ENCODE measurements around the gene DHODH. TPM values are rescaled to one million over a fixed set of nuclear protein-coding genes. Genes with fewer than 3 reads are reported as not detected.
"Not testable (repeated sequence)": the region's sequence is repeated elsewhere in the genome, so short reads cannot be mapped to it uniquely, and the experiment has no call there.

The DHODH gene
- total RNA-seq, 1 donor from 2014 or later: 13.1 TPM

DNA sequence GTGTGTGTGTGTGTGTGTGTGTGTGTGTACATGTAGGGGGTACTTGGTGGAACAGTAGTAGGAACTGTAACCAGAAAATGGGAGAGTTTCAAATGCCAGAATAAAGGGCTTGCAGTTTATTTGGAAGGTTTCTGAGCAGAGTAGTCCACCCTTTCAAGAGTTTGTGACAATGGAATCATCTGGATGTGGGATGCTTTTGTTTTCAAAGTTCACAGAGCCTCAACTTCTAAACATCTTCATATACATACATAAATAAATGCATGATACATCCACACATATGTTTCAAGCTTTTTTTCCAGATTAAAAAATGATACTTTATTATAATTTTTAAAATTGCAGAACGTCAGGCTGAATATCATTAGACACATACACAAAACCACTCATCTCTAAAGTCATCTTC is 5.9 kb upstream of the DHODH start:
- Mint-ChIP-seq H3K36me3 (no peaks in the 10 kb centered on the region), H3K4me3 (no peak overlapping the region), H3K4me1 (ENCODE audit: unreplicated experiment) (no peaks in the 10 kb centered on the region), H3K9me3 (no peaks in the 10 kb centered on the region), H3K27ac (no peak overlapping the region), H3K27me3 (peaks cover 18% of the 10 kb centered on the region)
- DNase-seq (ENCODE audit: extremely low spot score, unreplicated experiment): no peak
- TF ChIP-seq, protein P1, sequence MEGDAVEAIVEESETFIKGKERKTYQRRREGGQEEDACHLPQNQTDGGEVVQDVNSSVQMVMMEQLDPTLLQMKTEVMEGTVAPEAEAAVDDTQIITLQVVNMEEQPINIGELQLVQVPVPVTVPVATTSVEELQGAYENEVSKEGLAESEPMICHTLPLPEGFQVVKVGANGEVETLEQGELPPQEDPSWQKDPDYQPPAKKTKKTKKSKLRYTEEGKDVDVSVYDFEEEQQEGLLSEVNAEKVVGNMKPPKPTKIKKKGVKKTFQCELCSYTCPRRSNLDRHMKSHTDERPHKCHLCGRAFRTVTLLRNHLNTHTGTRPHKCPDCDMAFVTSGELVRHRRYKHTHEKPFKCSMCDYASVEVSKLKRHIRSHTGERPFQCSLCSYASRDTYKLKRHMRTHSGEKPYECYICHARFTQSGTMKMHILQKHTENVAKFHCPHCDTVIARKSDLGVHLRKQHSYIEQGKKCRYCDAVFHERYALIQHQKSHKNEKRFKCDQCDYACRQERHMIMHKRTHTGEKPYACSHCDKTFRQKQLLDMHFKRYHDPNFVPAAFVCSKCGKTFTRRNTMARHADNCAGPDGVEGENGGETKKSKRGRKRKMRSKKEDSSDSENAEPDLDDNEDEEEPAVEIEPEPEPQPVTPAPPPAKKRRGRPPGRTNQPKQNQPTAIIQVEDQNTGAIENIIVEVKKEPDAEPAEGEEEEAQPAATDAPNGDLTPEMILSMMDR (conservative IDR thresholded peaks at IDR 0.05): no peak

DNA sequence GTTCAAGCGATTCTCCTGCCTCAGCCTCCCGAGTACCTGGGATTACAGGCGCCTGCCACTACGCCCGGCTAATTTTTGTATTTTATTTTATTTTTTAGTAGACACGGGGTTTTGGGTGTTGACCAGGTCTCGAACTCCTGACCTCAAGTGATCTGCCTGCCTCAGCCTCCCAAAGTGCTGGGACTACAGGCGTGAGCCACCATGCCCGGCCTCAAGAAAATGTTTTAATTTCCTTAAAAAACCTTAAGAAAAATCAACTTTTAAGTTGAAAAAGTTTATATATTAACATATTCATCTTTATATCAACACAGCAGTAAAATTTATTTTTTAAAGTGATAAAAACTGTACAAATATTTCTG is 500 bp upstream of the DHODH start:
- Mint-ChIP-seq H3K4me3 (peak overlapping the region; percentile 97), H3K27me3 (peaks cover 17% of the 10 kb centered on the region)
- not testable (repeated sequence) for H3K36me3 Mint-ChIP-seq; H3K4me1 Mint-ChIP-seq (ENCODE audit: unreplicated experiment); H3K9me3 Mint-ChIP-seq; DNase-seq (ENCODE audit: extremely low spot score, unreplicated experiment); H3K27ac Mint-ChIP-seq

DNA sequence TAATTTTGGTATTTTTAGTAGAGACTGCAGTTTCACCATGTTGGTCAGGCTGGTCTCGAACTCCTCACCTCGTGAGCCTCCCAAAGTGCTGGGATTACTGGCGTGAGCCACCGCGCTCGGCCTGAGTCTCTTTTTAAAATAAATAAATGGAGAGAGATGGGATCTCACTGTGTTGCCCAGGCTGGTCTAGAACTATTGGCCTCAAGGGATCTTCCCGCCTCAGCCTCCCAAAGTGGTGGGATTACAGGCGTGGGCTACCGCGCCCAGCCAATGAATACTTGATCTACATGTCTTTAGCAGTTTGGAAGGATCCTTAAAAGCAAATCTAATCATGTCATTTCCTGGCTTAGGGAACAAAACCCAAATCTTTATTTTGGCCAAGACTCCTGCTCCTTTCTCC is 1.2 kb downstream of the DHODH start:
- peaks cover 4% of the 10 kb centered on the region for H3K36me3 Mint-ChIP-seq
- peaks cover 5% of the 10 kb centered on the region for H3K4me1 Mint-ChIP-seq (ENCODE audit: unreplicated experiment)
- no peaks in the 10 kb centered on the region for H3K9me3 Mint-ChIP-seq
- no peak for DNase-seq (ENCODE audit: extremely low spot score, unreplicated experiment)
- TF ChIP-seq, protein P1 (conservative IDR thresholded peaks at IDR 0.05): no peak
- no peak overlapping the region for H3K27ac Mint-ChIP-seq
- peak overlapping the region; percentile 86 for H3K4me3 Mint-ChIP-seq
- peaks cover 8% of the 10 kb centered on the region for H3K27me3 Mint-ChIP-seq

DNA sequence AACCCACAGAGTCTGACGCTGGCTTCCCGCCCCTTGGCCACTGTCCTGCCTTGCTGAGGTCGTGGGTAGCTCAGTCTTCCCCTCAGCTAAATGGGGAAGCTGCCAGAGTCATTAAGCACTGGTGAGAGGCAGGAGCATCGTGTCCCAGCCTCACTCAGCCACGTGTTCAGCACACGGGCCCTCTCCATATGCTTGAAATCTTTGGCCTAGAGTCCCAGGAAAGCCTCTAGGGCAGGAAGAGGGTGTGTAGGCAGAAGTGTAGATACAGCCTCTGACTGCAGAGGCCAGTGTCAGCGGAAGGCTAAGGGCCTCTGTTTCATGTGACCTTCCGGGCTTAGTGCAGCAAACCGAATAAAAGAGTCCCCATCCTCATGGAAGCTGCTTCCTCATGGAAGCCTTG is 4.1 kb downstream of the DHODH start:
- H3K4me1 Mint-ChIP-seq (ENCODE audit: unreplicated experiment): peaks cover 5% of the 10 kb centered on the region
- H3K27ac Mint-ChIP-seq: no peak overlapping the region
- no peak for DNase-seq (ENCODE audit: extremely low spot score, unreplicated experiment)
- H3K27me3 Mint-ChIP-seq: no peaks in the 10 kb centered on the region
- TF ChIP-seq, protein P1 (conservative IDR thresholded peaks at IDR 0.05): no peak
- no peak overlapping the region for H3K4me3 Mint-ChIP-seq
- no peaks in the 10 kb centered on the region for H3K9me3 Mint-ChIP-seq
- peaks cover 10% of the 10 kb centered on the region for H3K36me3 Mint-ChIP-seq

DNA sequence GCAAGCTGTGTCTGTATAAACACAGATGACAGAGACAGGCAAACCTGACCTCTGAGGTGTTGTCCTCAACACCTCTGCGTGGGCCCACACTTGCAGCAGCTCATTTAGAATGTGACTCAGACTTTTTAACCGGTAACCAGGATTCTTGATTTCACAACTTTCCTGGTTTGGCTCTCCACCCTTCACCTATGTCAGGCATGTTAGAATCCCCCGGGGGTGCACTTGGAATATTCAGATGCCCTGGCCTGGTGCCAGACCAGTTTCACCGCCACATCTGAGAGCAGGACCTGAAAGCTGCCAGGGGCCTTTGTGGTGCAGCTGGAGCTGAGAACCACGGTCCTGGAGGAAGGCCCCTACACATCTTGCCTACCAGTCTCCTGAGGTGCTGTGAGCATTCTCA is 4.8 kb downstream of the DHODH start:
- H3K4me3 Mint-ChIP-seq: no peak overlapping the region
- H3K36me3 Mint-ChIP-seq: peaks cover 13% of the 10 kb centered on the region
- no peaks in the 10 kb centered on the region for H3K27me3 Mint-ChIP-seq
- no peaks in the 10 kb centered on the region for H3K9me3 Mint-ChIP-seq
- no peak for DNase-seq (ENCODE audit: extremely low spot score, unreplicated experiment)
- TF ChIP-seq, protein P1 (conservative IDR thresholded peaks at IDR 0.05): no peak
- H3K27ac Mint-ChIP-seq: no peak overlapping the region
- peaks cover 5% of the 10 kb centered on the region for H3K4me1 Mint-ChIP-seq (ENCODE audit: unreplicated experiment)

DNA sequence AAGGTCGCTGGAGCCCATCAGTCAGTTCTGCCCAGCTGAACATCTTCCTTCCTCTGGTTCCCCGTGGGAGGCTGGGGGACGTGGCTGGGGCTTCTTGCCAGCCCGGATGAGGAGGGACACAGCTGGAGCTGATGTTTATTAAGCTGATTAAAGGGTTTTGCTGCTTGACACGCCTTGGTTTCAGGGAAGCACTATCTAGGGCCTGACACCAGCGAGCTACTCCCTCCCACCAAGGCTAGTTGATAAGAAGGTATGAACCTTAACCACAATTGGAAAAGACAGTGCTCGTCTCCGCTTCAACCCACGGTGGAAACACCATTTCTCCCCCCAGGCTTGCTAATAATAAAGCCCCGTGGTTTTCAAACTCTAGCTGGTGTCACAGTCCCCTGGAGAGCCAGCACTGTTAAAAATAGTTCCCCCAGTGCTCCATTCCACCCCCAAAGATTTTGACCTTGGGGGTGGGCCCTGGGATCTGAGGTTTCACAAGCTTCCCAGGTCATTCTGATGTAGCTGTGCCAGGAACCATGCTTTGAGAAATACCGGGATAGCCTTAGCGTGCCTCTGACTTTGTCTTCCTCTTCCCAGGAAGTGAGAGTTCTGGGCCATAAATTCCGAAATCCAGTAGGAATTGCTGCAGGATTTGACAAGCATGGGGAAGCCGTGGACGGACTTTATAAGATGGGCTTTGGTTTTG is 5.5 kb downstream of the DHODH start:
- Mint-ChIP-seq H3K4me3 (no peak overlapping the region), H3K36me3 (peaks cover 13% of the 10 kb centered on the region), H3K27ac (no peak overlapping the region), H3K9me3 (no peaks in the 10 kb centered on the region), H3K4me1 (ENCODE audit: unreplicated experiment) (no peaks in the 10 kb centered on the region), H3K27me3 (no peaks in the 10 kb centered on the region)
- TF ChIP-seq, protein P1 (conservative IDR thresholded peaks at IDR 0.05): no peak
- no peak for DNase-seq (ENCODE audit: extremely low spot score, unreplicated experiment)

All from type B pancreatic cell (in vitro differentiated cells).